Fibroblast of gingiva (primary cell): ENCODE data around the gene JOSD2.

Experiments
- DNase-seq: peaks from one replicate; pipeline ENCODE4 v3.0.0-alpha.2; 2011; ENCODE audit warnings: low read depth

Gene JOSD2

GRCh38 chr19:50514346-50515167 is 3.6 kb upstream of the JOSD2 start:
- no peak for DNase-seq

- no peak for DNase-seq
These were observed 2.9 kb upstream of the JOSD2 start, which contains the start of gene ASPDH for GRCh38 chr19:50513746-50514345. Gene ASPDH (minus strand): TSS chr19:50513913. CDS start chr19:50513823, 90 bp downstream.

- no peak for DNase-seq
These were observed 2.2 kb upstream of the JOSD2 start for GRCh38 chr19:50512999-50513745.

GRCh38 chr19:50512112-50512998 is 1.4 kb upstream of the JOSD2 start:
- DNase-seq = no peak

GRCh38 chr19:50510700-50511068 is 307 bp downstream of the JOSD2 start:
- no peak for DNase-seq

GRCh38 chr19:50510121-50510670 is 795 bp downstream of the JOSD2 start:
- DNase-seq = peak; percentile 7

GRCh38 chr19:50509366-50509765 is 1.6 kb downstream of the JOSD2 start:
- DNase-seq = no peak

GRCh38 chr19:50508843-50509190 is 2.2 kb downstream of the JOSD2 start:
- DNase-seq = no peak

- DNase-seq = no peak
These were observed 3.6 kb downstream of the JOSD2 start for GRCh38 chr19:50507376-50507775.

- DNase-seq = no peak
These were observed 4.3 kb downstream of the JOSD2 start for GRCh38 chr19:50506700-50507099.

GRCh38 chr19:50505856-50506611 is 5.0 kb downstream of the JOSD2 start:
- no peak for DNase-seq

- no peak for DNase-seq
These were observed 9.2 kb downstream of the JOSD2 start for GRCh38 chr19:50501568-50502475.

GRCh38 chr19:50501186-50501567 is 9.8 kb downstream of the JOSD2 start:
- no peak for DNase-seq

GRCh38 chr19:50500753-50501151 is 10.2 kb downstream of the JOSD2 start:
- no peak for DNase-seq

GRCh38 chr19:50500060-50500752 is 10.8 kb downstream of the JOSD2 start:
- no peak for DNase-seq

GRCh38 chr19:50498219-50499056 is 12.6 kb downstream of the JOSD2 start:
- no peak for DNase-seq

- no peak for DNase-seq
These were observed 14.0 kb downstream of the JOSD2 start for GRCh38 chr19:50497022-50497405.
